ENCODE data around the gene ZCCHC17.

Gene ZCCHC17

DNA sequence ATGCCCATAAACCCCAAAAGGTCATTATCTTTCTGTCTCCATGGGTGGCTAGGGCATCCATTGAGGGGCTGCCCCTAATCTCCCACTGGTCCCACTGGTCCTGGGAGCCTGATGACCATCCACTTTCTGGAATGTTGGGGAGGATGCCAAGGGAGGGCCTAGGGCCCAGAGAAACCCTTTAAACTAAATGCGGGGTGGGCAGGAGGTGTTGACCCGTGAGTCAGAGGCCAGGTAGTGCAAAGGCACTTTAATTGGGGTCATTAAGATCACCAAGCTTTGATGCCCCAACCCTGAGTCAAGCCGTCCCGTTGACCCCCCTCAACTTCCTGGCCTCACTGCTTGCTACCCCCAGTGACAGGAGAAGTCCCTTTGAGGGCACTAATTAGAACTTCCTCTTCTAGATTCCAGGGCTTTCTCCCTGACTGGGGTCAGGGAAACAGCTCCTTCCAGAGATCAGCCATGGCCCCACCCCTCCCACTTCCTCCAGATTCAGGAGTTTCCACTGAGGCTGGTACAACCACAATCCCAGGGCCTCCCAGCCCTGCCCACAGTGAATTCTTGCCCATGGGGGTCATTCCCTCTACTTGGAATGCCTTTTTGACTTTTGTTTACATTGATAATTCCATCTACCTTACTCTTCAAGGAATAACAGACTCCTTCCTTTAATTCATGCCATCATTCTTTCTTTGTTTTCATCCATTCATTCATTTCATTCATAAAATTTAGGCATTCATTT is 100.7 kb downstream of the ZCCHC17 start:
- DNase-seq, result no peak

DNA sequence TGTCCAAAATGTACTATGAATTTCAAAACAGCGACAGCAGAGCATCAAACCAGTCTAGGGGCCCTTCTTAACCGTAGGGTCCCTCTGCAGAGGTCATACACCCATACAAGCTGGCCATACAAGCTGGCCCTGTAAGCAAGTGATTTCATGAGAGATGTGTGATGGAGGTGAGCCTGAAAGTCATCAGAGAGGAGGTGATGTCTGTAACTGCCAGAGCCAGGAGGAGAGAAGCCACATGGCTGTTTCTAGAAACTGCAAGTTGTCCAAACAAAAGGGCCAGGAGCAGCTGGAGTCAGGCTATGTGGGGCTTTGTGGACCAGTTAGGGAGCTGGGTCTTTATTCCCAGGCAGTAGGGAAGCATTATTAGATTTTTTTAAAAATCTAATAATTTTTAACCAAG is 101.4 kb downstream of the ZCCHC17 start:
- no peak for DNase-seq

DNA sequence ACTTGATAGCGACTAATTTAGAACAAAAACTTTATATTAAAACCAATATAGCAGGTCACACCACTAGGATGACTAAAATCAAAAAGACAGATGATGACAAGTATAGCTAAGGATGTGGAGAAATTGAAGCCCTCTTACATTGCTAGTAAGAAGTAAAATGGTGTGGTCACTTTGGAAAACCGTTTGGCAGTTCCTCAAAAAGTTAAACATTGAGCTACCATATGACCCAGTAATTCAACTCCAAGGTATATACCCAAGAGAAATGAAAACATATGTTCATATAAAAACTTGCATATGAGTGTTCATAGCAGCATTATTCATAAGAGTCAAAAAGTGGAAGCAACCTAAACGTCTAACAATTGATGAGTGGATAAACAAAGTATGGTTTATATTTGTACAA is 103.1 kb downstream of the ZCCHC17 start:
- DNase-seq, result no peak

DNA sequence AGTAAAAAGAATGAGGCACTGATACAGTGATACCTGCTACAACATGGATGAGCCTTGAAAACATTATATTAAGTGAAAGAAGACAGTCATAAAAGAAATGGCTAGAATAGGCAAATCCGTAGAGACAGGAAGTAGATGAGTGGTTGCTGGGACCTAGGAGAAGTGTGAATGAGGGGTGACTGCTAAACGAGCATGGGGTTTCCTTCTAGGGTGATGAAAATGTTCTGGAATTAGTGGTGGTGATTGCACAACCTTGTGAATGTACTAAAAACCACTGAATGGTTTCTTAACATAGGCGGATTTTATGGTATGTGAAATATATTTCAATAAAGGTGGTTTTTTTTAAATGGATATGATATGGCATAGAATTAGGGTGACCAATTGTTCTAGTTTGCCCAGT is 103.6 kb downstream of the ZCCHC17 start:
- no peak for DNase-seq

DNA sequence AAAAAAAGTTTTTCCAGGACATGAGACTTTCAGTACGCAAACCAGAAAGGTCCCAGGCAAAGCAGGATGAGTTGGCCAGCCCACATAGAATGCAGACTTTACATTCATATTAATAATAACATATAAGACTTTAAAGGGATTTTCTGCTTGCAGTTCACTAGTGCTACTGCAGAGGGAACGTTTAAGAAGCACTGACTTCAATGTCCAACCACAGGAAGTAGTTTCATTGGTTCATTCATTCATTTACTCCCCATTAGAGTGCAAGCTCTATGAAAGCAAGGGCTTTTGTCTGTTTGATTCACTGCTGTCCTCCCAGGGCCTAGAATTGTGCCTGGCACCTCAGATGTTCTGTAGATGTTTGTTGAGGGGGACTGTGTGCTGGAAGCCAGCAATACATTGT is 104.4 kb downstream of the ZCCHC17 start:
- no peak for DNase-seq

DNA sequence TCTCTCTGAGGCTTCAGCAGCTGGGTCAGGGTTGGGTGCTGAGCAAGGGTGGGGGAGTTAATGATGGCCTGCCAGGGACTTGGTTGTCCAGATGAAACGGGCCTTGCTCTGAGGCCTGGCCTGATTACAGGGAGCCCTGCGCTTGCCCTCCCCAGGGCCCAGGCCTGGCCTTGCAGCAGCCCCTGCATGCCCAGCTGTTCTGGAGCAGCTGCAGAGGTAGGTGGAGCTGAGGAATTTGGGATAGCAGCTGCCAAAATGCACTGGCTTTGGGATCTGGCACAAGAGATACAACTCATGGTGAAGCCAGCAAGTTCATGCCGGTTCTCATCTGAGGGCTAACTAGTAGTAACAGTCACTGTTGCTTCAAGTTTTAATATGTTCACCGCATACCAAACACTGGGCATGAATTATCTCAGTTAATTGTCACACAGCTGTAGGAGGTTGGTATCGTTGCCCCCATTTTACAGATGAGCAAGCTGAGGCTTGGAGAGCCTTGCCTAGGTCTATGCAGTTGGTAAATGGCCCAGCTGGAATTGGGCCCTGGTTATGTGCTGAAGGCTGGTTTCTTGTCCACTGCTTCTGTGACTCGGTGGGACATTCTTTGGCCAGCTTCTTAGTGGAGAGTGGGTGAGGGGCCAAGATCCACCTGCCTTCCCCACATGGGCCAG is 108.9 kb downstream of the ZCCHC17 start:
- DNase-seq, result no peak

DNA sequence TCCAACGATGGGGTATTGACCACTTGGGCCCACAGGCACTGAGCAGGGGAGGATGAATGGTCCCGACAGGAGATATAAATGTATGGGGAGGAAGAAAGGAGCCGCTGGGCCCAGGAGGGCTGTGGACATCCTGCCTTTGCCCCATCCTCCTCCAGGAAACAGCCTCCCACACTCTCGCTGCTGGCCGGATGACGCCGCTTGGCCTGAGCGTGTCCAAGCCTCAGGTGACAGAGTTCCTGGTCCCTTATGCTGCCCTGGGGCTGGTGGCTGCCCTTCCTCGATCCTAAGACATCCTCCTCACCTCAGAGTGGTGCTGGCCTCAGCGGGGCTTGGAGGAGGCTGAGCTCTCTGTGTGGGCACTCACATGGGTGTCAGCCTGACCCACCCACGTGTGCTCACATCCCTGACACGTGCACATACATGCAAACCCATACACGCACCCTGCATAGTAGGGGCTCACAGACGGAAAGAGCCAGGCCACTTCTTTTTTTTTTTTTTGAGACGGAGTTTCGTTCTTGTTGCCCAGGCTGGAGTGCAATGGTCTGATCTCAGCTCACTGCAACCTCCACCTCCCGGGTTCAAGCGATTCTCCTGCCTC is 110.3 kb downstream of the ZCCHC17 start:
- no peak for DNase-seq

DNA sequence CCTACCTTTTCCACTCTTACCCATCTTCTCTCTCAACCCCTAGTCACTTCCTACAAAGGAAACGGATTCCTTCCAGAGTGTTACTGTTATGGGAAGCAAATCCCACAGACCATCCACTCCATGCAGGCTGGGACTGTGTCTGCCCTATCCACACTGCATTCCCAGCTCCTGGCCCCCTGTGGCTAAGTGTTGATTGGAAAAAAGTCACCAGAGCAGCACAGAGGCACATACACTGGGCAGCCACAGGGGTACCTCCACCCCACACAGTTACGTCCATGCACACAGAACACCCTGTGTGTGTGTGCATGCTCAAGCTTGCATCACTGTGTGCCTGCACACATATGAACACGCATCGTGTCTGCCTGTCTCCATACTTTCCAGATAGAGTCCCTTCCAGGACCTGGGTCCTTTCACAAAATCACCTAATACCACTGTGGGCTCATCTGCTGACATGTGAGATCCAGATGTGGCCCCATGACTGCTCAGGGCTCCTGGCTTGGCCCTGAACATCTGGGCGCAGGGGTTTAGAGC is 112.0 kb downstream of the ZCCHC17 start:
- no peak for DNase-seq

DNA sequence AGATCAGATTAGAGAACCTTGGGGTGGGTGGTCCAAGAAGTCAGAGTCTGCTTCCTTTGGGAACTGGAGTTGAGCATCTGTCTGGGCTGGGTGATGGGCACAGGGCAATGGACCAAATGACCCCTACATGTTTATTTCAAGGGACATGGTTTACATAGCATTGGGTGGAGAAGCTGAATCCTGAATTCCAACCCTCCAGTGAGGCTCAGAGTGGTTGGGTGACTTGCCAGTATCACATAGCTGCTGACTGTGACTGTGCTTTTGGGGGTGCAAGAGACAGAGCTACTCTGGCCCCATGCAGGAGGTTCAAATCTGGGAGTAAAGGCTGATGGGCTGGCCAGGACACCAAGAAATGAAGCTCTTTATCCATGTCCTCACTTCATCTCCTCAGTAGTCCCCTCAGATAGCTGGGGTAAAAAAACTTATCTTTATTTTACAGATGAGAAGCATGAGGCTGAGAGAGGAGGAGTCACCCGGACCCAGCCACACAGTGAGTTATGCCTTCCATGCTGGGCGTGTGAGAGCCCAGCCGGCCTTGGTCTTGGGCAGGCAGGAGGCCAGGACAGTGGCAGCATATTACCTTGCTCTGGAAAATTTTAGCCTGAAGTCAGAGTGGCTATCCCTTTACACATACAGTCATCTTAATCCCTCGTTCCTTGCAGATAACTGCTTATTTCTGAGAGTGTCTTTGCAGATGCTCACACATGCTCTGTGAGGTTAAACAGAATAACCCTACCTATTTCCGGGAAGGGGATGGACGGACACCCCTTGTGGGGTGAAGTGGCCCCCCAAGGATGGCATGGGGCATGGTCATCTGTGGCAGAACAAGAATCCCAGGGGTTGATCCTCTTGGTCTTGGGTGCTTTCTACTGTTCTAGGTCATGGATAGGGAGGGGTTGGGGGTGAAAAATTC is 113.4 kb downstream of the ZCCHC17 start:
- no peak for DNase-seq

DNA sequence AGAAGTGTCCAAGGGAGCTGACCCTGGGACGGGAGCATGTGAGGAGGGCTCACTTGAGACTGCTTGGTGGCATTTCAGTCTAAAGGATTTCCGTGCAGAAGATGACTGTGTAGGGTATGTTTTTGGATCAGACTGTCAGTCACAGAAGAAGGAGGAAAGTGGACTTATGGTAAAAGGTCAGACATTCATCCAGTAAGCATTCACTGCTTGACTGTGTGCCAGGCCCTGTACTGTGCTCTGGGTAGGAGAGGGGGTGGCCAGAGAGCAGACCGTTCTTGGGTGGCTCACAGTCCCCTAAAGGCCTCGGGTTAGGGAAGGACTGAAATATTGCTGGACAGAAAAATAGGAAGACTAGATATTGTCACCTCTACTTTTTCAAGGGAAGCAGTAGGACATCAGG is 114.0 kb downstream of the ZCCHC17 start:
- DNase-seq, result no peak

DNA sequence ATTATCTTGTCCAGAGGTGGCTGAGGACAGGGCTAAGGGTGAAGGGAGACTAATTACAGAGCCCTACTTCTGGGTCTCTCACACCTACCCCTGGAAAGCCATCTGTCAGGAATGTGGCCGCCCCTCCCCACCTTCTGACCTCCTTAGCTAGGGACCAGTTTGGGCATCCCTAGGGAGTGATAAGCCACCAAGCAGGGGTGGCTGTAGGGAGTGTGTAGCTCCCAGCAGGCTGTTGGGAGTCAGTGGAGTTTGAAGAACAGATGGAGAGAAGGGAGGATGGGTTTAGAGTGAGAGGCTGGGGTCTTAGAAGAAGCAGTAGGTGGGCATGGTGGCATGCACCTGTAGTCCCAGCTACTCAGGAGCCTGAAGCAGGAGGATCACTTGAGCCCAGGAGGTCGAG is 115.4 kb downstream of the ZCCHC17 start:
- DNase-seq, result no peak

DNA sequence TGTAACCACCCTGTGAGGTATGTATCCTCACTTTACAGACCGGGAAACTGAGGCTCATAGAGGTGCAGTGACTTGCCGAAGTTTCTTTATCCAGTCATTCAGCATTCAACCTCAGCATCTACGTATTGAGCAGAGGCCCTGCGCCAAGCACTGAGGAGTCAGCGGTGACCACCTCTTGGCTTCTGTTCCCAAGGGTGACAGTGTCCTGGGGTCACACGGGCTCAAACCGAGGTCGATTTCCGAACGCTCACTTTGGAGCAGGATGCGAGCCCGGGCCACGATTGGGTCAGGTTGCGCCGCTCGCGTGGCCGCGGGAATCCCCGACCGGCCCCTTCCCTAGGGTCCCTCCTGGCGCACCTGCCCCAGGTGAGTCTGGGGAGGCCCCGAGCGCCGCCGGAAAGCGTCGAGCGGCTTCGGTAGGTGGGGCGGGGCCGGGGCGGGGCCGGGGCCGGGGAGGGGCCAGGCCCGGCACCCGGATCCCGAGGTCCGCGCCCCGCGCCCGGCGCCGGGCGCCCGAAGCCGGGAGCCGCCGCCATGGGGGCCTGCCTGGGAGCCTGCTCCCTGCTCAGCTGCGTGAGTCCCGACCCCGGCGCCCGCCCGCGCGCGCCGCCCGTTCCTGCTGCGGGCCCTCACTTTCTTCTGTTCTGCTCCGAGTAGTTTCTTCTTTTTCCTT is 116.0 kb downstream of the ZCCHC17 start, which contains the start of gene SERINC2:
Gene SERINC2 (plus strand): TSS at position 482 of the 673 bp plus-strand sequence. CDS start 53 bp downstream, at position 535.
- no peak for DNase-seq

DNA sequence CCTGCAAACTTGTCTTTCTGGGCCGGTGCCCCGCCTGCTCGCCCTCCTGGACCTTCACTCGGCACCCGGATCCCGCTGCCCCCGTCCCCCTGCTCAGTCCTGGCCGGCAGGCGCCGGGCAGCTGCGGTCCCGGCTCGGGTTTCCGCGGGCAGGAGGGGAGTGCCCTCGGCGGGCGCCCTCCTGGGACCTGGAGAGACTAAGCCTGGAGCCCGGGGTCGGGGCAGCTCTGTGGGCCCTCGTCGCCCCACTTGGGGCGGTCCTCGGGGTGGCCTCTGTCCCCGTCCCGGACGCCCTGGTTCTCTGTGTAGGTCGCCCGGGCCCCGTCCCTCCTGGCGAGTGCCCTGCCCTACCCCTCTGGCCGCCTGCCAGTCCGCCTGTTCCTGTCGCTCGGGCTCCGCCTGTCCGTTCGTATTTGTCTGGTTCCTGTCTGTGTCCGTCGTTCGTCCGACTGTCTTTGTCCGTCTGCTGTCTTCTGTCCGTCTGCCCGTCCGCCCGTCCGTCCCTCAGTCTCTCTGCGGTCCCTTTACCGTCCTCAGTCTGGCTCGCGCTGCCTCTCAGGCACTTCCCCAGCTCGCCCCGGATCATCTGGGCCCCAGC is 116.7 kb downstream of the ZCCHC17 start:
- DNase-seq, result no peak

Measured in DMS 273 treated with DMSO at 0.1 percent for 48 hours (cell line).